GM19438 (cell line): ENCODE data around the gene RHEB.
A peak's percentile ranks its signal among the peaks of the same experiment; 100 is the strongest.

Source experiments
- ATAC-seq: cut with Tn5 transposase; IDR thresholded peaks from one replicate; pipeline ENCODE4 v1.9.1; 2021; ENCODE audit warnings: low read depth; ENCODE audit not compliant: unreplicated experiment

The RHEB gene

GRCh38 chr7:151435103-151435916 is 84.4 kb downstream of the RHEB start:
- no peak for ATAC-seq

- no peak for ATAC-seq
Measured at GRCh38 chr7:151434549-151434948, 85.1 kb downstream of the RHEB start.

DNA sequence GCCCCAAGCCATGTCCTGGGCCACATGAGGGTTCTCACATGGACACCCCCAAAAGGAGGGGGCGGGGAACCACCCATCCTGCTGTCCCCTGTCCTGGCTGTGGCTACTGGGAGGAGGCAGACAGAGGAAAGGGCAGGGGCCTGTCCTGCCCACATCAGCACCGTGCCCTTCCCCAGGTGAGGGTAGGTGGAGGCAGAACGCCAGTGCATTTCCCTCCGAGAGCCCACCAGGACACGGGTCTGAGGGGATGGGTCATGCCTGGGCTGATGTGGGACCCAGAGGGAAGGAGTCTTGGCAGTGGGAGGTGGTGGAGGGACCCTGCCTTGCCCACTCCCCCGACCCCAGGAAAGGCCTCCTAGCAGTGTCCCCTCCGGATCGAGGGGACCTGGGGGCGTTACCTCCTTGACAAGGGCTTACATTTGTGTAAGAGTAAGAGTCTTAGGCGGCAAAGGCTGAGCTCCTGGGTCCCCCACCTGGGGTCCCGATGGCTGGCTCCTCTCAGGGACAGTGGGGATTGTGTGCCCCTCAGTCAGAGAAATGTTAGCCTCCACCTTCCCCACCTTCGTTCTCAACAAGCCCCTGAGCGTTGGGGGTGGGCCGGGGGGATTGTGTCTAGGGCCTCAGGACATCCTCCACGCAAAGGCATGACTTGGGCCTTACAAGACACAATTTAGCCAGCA is 85.8 kb downstream of the RHEB start:
- no peak for ATAC-seq

GRCh38 chr7:151432658-151433521 is 86.8 kb downstream of the RHEB start:
- ATAC-seq, result no peak

DNA sequence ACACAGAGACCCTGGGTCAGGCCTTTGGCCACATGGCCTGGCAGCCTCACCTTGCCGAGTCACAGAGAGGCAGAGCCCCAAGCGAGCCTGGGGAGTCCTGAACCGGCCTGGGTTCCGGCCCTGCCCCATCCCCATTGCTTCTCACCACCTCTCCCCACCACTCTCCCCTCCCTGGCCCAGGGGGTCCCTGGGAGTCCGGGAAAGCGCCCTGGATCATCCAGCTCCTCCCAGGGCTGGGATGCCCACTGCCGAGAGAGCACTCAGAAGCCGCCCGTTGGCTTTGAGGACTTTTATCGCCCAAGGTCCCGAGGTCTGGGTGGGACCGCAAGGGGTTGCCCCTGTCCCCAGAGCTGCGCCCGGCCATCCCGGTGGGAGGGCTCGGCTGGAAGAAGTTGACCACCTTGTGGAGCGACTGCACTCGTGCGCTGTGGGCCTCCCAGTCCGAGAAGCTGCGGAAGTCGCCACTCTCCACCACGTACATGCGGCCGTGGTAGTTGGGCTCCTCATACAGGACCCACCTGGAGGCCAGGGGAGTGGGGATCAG is 87.9 kb downstream of the RHEB start:
- no peak for ATAC-seq

GRCh38 chr7:151431281-151431767 is 88.4 kb downstream of the RHEB start:
- ATAC-seq, result no peak

- no peak for ATAC-seq
Measured at GRCh38 chr7:151430391-151431205, 89.1 kb downstream of the RHEB start.

- ATAC-seq, result peak; percentile 60
Measured at GRCh38 chr7:151429560-151430331, 89.9 kb downstream of the RHEB start.

GRCh38 chr7:151429237-151429559 is 90.5 kb downstream of the RHEB start:
- no peak for ATAC-seq

DNA sequence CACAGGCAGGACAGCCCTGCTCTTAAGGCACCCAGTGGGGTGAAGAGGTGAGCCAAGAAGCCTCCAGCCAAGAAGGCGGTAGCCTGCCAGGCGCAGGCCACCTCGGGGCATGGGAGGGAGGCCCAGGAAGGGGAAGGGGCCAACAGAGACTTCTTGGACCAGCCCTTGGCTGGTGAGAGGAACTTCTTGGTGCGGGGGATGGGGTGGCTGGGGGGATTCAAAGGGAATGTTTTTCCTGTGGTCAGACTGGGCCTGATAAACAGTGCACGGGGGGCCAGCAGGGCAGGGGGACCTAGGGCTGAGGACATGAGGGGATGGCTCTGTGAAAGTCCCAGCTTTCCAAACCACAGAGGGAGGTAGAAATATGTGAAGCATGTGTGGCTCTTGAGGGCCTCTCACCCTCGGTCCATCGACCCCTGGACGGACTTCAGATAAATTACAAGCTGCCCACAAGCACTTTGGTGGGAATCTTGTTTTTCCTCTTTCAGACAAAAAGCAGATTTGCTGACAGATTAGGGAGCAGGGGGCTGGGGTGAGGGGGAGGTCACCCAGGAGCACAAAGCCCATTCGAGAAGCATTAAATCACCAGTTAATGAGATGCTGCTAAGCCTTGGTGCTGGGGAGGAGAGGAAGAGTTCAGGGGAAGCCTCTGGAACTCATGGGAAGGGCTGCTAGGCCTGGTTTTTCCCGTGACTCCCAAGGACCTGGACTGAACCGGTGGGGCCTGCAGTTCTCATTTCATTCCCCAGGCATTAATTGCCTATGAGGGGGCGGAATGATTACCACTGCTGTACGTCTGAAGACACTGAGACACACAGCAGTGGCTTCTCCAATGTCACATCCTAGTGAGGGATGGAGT is 91.1 kb downstream of the RHEB start:
- ATAC-seq, result no peak

DNA sequence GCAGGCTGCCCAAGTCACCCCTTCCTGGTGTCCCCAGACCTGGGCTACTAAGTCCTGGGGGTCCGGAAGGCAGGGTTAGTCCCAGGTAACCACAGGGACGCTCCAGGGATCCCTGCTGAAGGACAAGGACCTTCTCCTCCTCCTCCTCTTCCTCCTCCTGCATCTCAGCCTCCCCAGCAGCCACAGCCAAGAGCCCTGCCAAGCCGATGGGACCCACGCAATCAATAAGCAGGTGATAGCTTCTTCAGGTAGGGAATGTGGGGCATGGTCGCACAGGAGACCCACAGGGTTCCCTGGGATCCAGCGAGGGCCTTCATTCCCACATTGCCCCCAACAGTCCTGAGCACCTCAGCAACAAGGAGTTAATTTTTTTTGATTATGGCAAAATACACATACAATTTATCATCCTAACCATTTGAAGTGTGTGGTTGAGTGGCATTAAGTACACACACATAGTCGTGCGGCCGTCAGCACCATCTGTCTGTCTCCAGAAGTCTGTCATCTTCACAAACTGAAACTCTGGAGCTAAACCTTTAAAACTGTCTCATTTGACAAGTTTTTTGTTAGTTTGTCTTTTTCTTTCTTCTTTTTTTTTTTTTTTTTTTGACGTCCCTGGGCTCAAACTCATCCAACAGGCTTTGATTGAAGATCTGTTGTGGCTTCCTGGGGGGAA is 91.9 kb downstream of the RHEB start:
- no peak for ATAC-seq

DNA sequence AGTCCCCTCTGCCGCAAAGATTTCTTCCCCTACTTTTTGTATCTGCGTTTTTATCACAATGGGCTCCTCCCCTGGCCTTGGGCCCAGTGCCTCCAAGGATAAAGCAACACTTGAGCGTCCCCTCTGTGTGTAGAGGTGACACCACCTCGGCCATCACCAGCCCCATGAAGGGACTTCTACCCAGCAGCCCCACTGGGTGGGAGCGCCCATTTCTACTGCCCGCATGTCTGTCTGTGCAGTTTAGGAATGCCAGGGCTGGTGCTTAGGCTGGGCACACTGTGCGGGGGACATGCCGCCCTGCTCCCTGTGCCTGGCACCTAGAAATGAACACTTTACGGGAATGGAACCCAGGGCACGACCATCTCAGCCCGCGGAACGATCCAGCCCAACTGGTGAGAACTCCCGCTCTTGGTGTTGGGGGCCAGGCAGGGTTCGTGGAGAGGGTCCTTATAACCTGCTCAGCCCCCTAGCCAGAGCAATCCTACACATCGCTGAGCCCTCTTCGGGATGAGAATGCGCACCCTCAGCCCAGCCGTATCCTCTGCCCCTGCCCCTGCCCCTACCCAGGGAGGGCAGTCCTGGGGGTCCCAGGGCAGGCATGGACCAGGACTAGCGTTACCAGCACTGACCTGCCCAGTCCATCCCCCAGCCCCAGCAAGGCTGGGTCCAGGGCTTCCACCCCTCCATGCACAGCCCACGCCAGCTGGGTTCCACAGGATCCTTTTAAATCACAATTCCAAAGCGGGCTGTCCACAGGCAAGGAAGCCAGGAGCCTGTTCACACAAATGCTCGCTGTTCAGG is 92.6 kb downstream of the RHEB start:
- no peak for ATAC-seq

GRCh38 chr7:151426441-151426903 is 93.2 kb downstream of the RHEB start:
- ATAC-seq, result no peak

DNA sequence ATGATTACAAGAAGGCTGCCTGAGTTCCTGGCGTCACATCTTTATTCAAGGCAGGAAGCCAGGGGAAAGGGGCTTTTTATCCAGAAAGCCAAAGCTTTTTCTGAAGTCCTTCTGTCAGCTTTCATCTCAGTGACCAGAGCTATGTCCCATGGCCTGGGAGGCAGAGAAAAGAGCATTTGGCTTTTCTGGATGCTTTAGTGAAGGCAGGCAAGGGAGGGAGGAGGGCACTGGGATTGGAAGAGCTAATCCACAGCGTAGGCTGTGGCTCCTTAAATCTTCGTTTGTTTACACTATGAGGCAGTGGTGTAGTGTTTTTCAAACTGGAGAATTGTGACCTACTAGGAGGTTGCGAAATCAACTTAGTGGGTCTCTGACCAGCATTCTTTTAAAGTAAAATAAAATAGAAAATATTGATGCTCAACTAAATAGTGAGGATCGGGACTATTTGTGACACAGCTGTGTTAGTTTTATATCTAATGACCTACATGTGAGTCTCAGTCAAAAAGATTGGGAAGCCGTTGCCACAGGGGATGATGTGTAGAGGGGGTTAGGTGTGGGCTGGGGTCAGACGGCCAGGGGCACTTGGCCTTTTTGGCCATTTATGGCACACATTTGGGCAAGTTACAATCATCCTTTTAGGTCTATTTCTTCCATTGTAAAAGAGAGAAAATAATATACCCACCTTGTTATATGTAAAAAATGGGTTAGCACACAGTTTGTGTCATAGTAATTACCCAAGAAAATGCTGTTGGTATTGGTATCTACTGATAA is 93.8 kb downstream of the RHEB start:
- ATAC-seq, result no peak

- ATAC-seq, result no peak
Measured at GRCh38 chr7:151424799-151425198, 94.9 kb downstream of the RHEB start.

- no peak for ATAC-seq
Measured at GRCh38 chr7:151423936-151424335, 95.8 kb downstream of the RHEB start.
